Loucy (cell line): Measurements from ENCODE around the gene MAPK8IP2.

Source experiments
- EZH2phosphoT487 ChIP-seq: fragments of 200-600 bp; IDR thresholded peaks from 2 replicates; pipeline ENCODE4 v1.6.1; 2018; ENCODE audit warnings: antibody characterized with exemption, mild to moderate bottlenecking, moderate library complexity, borderline replicate concordance
- TF ChIP-seq, protein P1 (sequence below): fragments of 200-600 bp; sonication (generic); conservative IDR thresholded peaks from 2 replicates; pipeline ENCODE4 v1.5.1; 2014; ENCODE audit warnings: mild to moderate bottlenecking, antibody characterized with exemption, low read length

DNA sequence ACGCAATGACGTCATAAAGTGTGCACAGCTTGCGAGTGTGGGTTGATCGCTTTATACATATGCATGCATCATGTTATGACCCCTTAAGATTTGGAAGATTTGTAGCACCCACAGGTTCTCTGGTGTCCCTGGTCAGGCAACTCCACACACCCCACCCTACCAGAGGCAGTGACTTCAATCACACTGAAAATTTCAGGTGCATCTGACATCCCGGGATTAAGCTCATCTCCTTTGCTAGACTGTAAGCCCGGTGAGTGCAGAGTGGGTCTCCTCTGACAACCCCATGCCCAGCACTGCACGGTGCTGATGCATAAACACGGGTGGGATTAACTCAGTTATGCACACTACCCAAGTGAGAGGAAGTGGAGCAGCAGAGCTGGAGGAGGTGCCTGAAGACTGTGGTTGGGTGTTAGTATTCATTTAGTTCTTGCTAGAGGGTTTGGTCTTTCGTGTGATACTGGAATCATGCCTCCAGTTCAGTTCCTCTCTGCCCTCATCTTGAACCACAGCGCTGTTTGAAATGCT is 20.8 kb downstream of the MAPK8IP2 start:
- TF ChIP-seq, protein P1, sequence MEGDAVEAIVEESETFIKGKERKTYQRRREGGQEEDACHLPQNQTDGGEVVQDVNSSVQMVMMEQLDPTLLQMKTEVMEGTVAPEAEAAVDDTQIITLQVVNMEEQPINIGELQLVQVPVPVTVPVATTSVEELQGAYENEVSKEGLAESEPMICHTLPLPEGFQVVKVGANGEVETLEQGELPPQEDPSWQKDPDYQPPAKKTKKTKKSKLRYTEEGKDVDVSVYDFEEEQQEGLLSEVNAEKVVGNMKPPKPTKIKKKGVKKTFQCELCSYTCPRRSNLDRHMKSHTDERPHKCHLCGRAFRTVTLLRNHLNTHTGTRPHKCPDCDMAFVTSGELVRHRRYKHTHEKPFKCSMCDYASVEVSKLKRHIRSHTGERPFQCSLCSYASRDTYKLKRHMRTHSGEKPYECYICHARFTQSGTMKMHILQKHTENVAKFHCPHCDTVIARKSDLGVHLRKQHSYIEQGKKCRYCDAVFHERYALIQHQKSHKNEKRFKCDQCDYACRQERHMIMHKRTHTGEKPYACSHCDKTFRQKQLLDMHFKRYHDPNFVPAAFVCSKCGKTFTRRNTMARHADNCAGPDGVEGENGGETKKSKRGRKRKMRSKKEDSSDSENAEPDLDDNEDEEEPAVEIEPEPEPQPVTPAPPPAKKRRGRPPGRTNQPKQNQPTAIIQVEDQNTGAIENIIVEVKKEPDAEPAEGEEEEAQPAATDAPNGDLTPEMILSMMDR = no peak
- no peak for TF ChIP-seq EZH2phosphoT487
